Measurements from ENCODE around the gene OLFM2.

- TF ChIP-seq CTCF (conservative IDR thresholded peaks at IDR 0.05 in 1 of 2, IDR thresholded peaks at IDR 0.05 in 1 of 2; ENCODE audit: low read depth in 1 of 2, low read length in 2 of 2) (no peak), EZH2 (IDR thresholded peaks at IDR 0.05; ENCODE audit: low read length, missing control alignments) (no peak)
These were observed 16.0 kb upstream of the OLFM2 start for GRCh38 chr19:9952276-9952675.
